Amygdala (tissue), 56 donors: ENCODE data around the gene PLA2R1.
"Not testable (repeated sequence)": the region's sequence is repeated elsewhere in the genome, so short reads cannot be mapped to it uniquely, and the experiment has no call there.

Source experiments
- DNase-seq, 56 donors: peaks; one replicate each; lab custom pipeline; 2025; lab: John Stamatoyannopoulos, UW

The PLA2R1 gene

GRCh38 chr2:160064916-160065315 lies 2.5 kb upstream of the PLA2R1 start:
- DNase-seq, result no peak

GRCh38 chr2:160063879-160064612 lies 1.6 kb upstream of the PLA2R1 start:
- DNase-seq, result no peak

GRCh38 chr2:160063271-160063670 lies 856 bp upstream of the PLA2R1 start:
- DNase-seq, result no peak

GRCh38 chr2:160061944-160062291 lies 497 bp downstream of the PLA2R1 start:
- DNase-seq, result peak in 1 of 56 donors; percentile 24

- no peak for DNase-seq
Measured at GRCh38 chr2:160061533-160061932, 882 bp downstream of the PLA2R1 start.

- no peak for DNase-seq
Measured at GRCh38 chr2:160060297-160060696, 2.1 kb downstream of the PLA2R1 start.

- DNase-seq, result no peak
Measured at GRCh38 chr2:160057356-160057755, 5.1 kb downstream of the PLA2R1 start.

- DNase-seq, result no peak
Measured at GRCh38 chr2:160055726-160056108, 6.7 kb downstream of the PLA2R1 start.

- DNase-seq, result no peak
Measured at GRCh38 chr2:160054984-160055725, 7.3 kb downstream of the PLA2R1 start.

- DNase-seq, result no peak
Measured at GRCh38 chr2:160053946-160054345, 8.5 kb downstream of the PLA2R1 start.

GRCh38 chr2:160052531-160052930 lies 9.9 kb downstream of the PLA2R1 start:
- no peak for DNase-seq

GRCh38 chr2:160051371-160051800 lies 11.0 kb downstream of the PLA2R1 start:
- DNase-seq, result no peak

- DNase-seq, result no peak
Measured at GRCh38 chr2:160050147-160050546, 12.3 kb downstream of the PLA2R1 start.

GRCh38 chr2:160045703-160046210 lies 16.7 kb downstream of the PLA2R1 start:
- no peak for DNase-seq

GRCh38 chr2:160044728-160045127 lies 17.7 kb downstream of the PLA2R1 start:
- no peak for DNase-seq

GRCh38 chr2:160043265-160043664 lies 19.1 kb downstream of the PLA2R1 start:
- no peak for DNase-seq

GRCh38 chr2:160042054-160042453 lies 20.4 kb downstream of the PLA2R1 start:
- no peak for DNase-seq

- DNase-seq, result no peak
Measured at GRCh38 chr2:160041091-160041490, 21.3 kb downstream of the PLA2R1 start.

- no peak for DNase-seq
Measured at GRCh38 chr2:160039166-160039903, 23.1 kb downstream of the PLA2R1 start.

GRCh38 chr2:160038662-160039061 lies 23.8 kb downstream of the PLA2R1 start:
- not testable (repeated sequence) for DNase-seq

GRCh38 chr2:160036736-160037135 lies 25.7 kb downstream of the PLA2R1 start:
- no peak for DNase-seq
